ENCODE results near the gene DPM2.

DPM2 gene

DNA sequence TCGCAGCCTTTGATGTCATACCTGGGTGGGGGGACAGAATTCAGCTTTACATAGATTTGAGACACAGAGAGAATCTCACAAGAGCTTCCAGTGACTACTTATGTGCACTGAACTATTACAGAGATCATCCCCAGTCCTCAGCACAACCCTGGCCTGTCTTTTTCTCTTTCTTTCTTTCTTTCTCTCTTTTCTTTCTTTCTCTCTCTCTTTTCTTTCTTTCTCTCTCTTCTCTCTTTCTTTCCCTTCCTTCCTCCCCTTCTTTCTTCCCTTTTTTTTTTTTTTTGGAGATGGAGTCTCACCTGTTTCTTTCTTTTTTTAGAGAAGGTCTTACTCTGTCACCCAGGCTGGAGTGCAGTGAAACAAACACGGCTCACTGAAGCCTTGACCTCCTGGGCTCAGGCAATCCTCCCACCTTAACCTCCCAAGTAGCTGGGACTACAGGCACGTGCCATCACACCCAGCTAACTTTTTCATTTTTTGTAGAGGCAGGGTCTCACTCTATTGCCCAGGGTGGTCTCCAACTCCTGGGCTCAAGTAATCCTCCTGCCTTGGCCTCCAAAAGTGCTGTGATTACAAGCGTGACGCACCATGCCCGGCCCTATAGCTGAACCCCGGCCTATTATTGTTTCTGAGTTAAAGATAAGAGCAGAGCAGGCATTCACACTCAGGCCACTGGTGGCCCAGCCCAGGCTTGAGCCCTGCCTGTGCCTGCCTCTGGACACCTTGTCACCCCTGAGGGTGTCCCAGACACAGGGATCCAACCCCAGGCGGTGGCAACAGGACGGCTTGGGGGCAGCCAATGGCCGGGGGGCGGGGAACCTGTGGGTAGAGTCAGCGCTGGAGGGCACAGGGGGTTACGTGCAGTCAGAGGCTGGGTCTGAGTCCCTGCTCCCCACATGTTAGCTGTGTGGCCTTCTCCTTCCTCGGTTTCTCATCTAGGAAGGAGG lies 11.4 kb downstream of the DPM2 start:
- TF ChIP-seq EZH2phosphoT487 (IDR thresholded peaks at IDR 0.05; ENCODE audit: borderline replicate concordance, low read length) = no peak
- peak overlapping the region; percentile 58 for H3K4me3 ChIP-seq (ENCODE audit: low read length)
- H3K27me3 ChIP-seq (ENCODE audit: control insufficient read depth, low read length) = peaks cover 67% of the 10 kb centered on the region
- H3K4me2 ChIP-seq (ENCODE audit: low read length) = peak overlapping the region; percentile 54
- H3F3A ChIP-seq (ENCODE audit: control insufficient read depth, insufficient read depth) = peaks cover 11% of the 10 kb centered on the region
- H4K20me1 ChIP-seq (ENCODE audit: control insufficient read depth, insufficient read depth, low read depth, low read length) = no peaks in the 10 kb centered on the region; the same call in 1 of the 2 replicates
- H3K9me2 ChIP-seq (replicated peaks; ENCODE audit: control insufficient read depth, low read length) = no peaks in the 10 kb centered on the region
- no peak overlapping the region for H3K27ac ChIP-seq (ENCODE audit: low read depth, low read length)
- H3K4me1 ChIP-seq (ENCODE audit: control insufficient read depth, low read length) = peaks cover 41% of the 10 kb centered on the region
- no peaks in the 10 kb centered on the region for H3K36me3 ChIP-seq (ENCODE audit: control insufficient read depth, low read length)
- no peaks in the 10 kb centered on the region for H3K9me3 ChIP-seq (ENCODE audit: control insufficient read depth, insufficient read depth, low read length)
- no peaks in the 10 kb centered on the region for H3K79me2 ChIP-seq (ENCODE audit: control insufficient read depth, low read length)

- Histone ChIP-seq H3F3A (ENCODE audit: control insufficient read depth, insufficient read depth) (peaks cover 9% of the 10 kb centered on the region), H3K79me2 (ENCODE audit: control insufficient read depth, low read length) (no peaks in the 10 kb centered on the region), H3K4me2 (ENCODE audit: low read length) (no peak overlapping the region), H3K9me3 (ENCODE audit: control insufficient read depth, insufficient read depth, low read length) (no peaks in the 10 kb centered on the region), H3K9me2 (replicated peaks; ENCODE audit: control insufficient read depth, low read length) (no peaks in the 10 kb centered on the region), H3K27me3 (ENCODE audit: control insufficient read depth, low read length) (peaks cover 62% of the 10 kb centered on the region), H3K36me3 (ENCODE audit: control insufficient read depth, low read length) (no peaks in the 10 kb centered on the region), H3K4me1 (ENCODE audit: control insufficient read depth, low read length) (peaks cover 31% of the 10 kb centered on the region), H3K27ac (ENCODE audit: low read depth, low read length) (no peak overlapping the region), H3K4me3 (ENCODE audit: low read length) (no peak overlapping the region), H4K20me1 (ENCODE audit: control insufficient read depth, insufficient read depth, low read depth, low read length) (no peaks in the 10 kb centered on the region; the same call in 1 of the 2 replicates)
- TF ChIP-seq CTCF (IDR thresholded peaks at IDR 0.05; ENCODE audit: low read depth, low read length, poor library complexity, severe bottlenecking) (no peak), EZH2phosphoT487 (IDR thresholded peaks at IDR 0.05; ENCODE audit: borderline replicate concordance, low read length) (no peak)
Observed at GRCh38 chr9:127924736-127925444, 12.8 kb downstream of the DPM2 start.

DNA sequence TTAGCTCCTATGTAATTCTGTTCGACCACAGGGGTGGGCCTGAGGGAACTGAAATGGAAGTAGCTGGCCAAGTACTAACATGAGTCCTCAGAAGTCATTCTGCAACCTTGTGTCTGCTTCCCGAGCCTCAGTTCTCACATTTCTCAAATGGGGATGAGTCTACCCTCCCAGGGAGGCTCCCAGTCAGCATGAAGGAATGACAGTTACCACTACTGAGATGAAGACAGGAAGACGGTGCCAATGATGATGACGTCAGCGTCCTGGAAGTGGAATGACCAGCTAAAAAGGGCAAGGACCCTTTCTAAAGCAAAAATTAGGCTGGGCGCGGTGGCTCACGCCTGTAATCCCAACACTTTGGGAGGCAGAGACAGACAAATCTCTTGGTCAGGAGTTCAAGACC lies 13.9 kb downstream of the DPM2 start:
- H3K9me3 ChIP-seq (ENCODE audit: control insufficient read depth, insufficient read depth, low read length) = no peaks in the 10 kb centered on the region
- peaks cover 51% of the 10 kb centered on the region for H3K27me3 ChIP-seq (ENCODE audit: control insufficient read depth, low read length)
- no peaks in the 10 kb centered on the region for H3K9me2 ChIP-seq (replicated peaks; ENCODE audit: control insufficient read depth, low read length)
- H3K79me2 ChIP-seq (ENCODE audit: control insufficient read depth, low read length) = no peaks in the 10 kb centered on the region
- H3K36me3 ChIP-seq (ENCODE audit: control insufficient read depth, low read length) = no peaks in the 10 kb centered on the region
- H3K4me1 ChIP-seq (ENCODE audit: control insufficient read depth, low read length) = peaks cover 37% of the 10 kb centered on the region
- H3K27ac ChIP-seq (ENCODE audit: low read depth, low read length) = no peak overlapping the region
- no peaks in the 10 kb centered on the region for H4K20me1 ChIP-seq (ENCODE audit: control insufficient read depth, insufficient read depth, low read depth, low read length)
- H3F3A ChIP-seq (ENCODE audit: control insufficient read depth, insufficient read depth) = 0 out of 2 replicates have a peak, but pooled peaks cover 9% of the 10 kb centered on the region
- no peak overlapping the region for H3K4me2 ChIP-seq (ENCODE audit: low read length)
- no peak overlapping the region for H3K4me3 ChIP-seq (ENCODE audit: low read length)
- TF ChIP-seq EZH2phosphoT487 (IDR thresholded peaks at IDR 0.05; ENCODE audit: borderline replicate concordance, low read length) (no peak), CTCF (IDR thresholded peaks at IDR 0.05; ENCODE audit: low read depth, low read length, poor library complexity, severe bottlenecking) (no peak)

Data from DOHH2 (cell line).